Activated naive CD4-positive, alpha-beta T cell treated with anti-CD3 and anti-CD28 coated beads, Interleukin-2, amount 50 U/mL, for 24 hours (primary cell): Measurements from ENCODE around the gene REG3G.

ENCODE experiments used
- H3K27ac Mint-ChIP-seq: one replicate; pipeline ENCODE4 v1.8.0; 2021; ENCODE audit warnings: mild to moderate bottlenecking, mixed read lengths
- H3K27me3 Mint-ChIP-seq: one replicate; pipeline ENCODE4 v1.8.0; 2021; ENCODE audit warnings: mixed read lengths
- H3K36me3 Mint-ChIP-seq: one replicate; pipeline ENCODE4 v1.8.0; 2021; ENCODE audit warnings: mixed read lengths
- H3K4me1 Mint-ChIP-seq: one replicate; pipeline ENCODE4 v1.8.0; 2021; ENCODE audit warnings: mixed read lengths
- H3K4me3 Mint-ChIP-seq: one replicate; pipeline ENCODE4 v1.8.0; 2021; ENCODE audit warnings: mild to moderate bottlenecking, mixed read lengths
- H3K9me3 Mint-ChIP-seq: one replicate; pipeline ENCODE4 v1.8.0; 2021; ENCODE audit warnings: mixed read lengths

Gene REG3G

DNA sequence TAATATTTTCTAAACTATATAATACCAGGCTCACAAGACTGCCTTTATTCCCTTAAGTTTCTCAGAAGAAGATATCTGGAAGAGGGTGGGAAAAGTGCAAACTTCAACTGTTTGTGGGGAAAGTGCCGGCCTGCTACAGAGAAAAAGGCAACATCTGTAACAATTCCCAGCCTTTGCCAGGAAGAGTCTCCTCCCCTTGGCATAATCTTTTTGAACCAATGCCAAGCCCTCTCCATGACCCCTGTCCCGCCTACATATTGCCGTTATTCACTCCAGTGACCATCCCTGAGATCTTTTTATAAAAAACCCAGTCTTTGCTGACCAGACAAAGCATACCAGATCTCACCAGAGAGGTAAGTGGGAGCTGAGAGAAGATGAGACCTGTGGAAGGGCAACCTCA, at the start of gene REG3G:
Gene REG3G (plus strand): TSS at position 282 of the 400 bp plus-strand sequence. CDS start 392 bp downstream, outside the sequence.
- no peaks in the 10 kb centered on the region for H3K36me3 Mint-ChIP-seq
- H3K27me3 Mint-ChIP-seq: no peaks in the 10 kb centered on the region
- H3K4me3 Mint-ChIP-seq: no peak within 1 kb of the TSS
- H3K27ac Mint-ChIP-seq: no peak within 1 kb of the TSS
- H3K9me3 Mint-ChIP-seq: peaks cover 13% of the 10 kb centered on the region
- no peaks in the 10 kb centered on the region for H3K4me1 Mint-ChIP-seq

DNA sequence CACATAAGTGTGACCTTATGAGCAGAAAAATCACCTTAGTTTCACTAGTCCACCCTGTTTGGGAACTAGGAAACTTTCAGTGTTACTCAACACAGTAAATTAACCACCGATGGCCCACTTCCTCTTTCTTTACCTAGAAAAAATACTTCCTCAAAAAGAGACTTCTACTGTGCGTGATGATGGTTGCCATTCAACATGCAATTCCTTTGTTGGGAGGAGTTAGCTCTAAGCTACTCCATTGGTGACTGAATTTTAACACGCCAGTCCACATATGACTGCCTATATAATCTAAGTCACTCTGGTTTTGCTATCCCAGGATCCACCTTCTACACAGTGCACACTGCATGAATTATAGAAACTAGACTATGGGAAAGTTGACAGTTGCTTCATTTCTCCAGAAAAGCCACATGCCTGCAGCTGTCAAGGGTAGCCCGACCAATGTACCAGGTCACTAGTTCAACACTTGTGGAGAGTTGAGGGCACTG, 47.8 kb upstream of the REG3G start:
- no peak overlapping the region for H3K27ac Mint-ChIP-seq
- no peaks in the 10 kb centered on the region for H3K27me3 Mint-ChIP-seq
- no peaks in the 10 kb centered on the region for H3K36me3 Mint-ChIP-seq
- no peak overlapping the region for H3K4me3 Mint-ChIP-seq
- H3K9me3 Mint-ChIP-seq: peaks cover 5% of the 10 kb centered on the region
- no peaks in the 10 kb centered on the region for H3K4me1 Mint-ChIP-seq

DNA sequence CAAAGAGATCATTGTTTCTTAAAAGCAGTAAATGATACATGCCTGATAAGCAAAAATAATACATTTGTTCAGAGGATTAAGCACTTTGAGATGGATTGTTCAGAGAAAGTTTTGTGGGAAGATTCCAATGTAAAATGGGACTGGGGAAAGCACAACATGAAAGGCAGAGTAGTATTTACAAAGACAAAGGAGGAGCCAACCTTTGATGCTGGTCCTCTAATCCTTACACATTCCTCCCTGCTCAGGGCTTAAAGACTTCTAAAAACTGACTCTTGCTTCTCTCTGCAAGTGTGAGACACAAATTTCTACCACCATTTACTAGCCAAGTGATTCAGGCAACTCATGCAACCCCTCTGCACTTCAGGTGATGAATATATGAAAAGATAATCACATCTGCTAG, 47.2 kb upstream of the REG3G start:
- H3K4me1 Mint-ChIP-seq: no peaks in the 10 kb centered on the region
- no peak overlapping the region for H3K4me3 Mint-ChIP-seq
- H3K27me3 Mint-ChIP-seq: no peaks in the 10 kb centered on the region
- H3K9me3 Mint-ChIP-seq: peaks cover 5% of the 10 kb centered on the region
- no peaks in the 10 kb centered on the region for H3K36me3 Mint-ChIP-seq
- no peak overlapping the region for H3K27ac Mint-ChIP-seq

DNA sequence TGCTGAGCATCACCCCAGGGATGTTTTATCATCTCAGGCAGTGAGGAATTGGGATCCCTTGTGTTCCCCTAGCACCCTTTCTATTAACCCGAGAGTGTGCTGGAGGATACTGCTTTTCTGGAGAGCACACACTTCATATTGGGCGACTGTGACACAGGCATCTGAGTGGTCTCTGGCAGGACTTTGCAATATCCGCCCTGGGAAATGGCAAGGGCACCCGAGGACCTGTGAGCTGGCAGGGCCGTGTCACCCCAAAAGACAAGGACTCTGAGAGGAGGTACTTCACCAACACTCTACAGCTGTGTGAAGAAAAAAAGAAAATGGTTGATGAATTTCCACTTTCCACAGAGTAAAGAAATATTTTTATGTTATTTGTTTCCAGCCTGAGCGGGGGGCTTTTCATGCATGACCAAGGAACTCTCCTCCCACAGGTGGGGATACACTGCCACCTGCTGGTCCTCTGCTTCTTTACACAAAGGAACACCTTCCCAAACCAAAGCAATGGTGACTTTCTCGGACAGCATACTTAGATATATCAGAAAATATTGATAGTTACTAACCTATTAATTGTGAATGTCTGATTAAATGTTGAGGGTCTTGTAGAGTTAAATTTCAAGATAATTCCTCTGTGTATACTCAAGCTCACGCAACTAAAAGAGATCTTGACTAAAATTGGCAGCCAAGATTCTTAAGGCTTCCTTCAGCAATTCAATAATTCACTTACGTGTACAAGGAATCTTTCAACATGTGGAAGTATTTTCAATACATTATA, 45.9 kb upstream of the REG3G start:
- Mint-ChIP-seq H3K4me1 (no peaks in the 10 kb centered on the region), H3K27me3 (no peaks in the 10 kb centered on the region), H3K27ac (no peak overlapping the region), H3K36me3 (no peaks in the 10 kb centered on the region), H3K9me3 (peaks cover 5% of the 10 kb centered on the region), H3K4me3 (no peak overlapping the region)

DNA sequence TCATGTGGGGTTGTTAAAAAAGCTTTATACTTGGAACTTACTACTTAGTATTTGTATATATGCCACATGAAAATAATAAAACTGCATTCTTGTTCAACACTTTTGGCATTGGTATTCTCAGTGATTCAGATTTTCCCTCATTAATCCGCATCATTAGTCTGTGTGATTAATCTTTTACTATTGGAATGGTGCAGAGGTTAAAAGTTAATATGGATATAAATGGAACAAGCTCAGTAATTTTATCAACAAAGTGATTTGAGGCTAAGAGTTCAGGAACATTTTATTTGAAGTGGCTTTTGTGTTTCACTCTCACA, 45.4 kb upstream of the REG3G start:
- H3K27me3 Mint-ChIP-seq: no peaks in the 10 kb centered on the region
- peaks cover 5% of the 10 kb centered on the region for H3K9me3 Mint-ChIP-seq
- H3K27ac Mint-ChIP-seq: no peak overlapping the region
- H3K4me3 Mint-ChIP-seq: no peak overlapping the region
- no peaks in the 10 kb centered on the region for H3K36me3 Mint-ChIP-seq
- no peaks in the 10 kb centered on the region for H3K4me1 Mint-ChIP-seq

DNA sequence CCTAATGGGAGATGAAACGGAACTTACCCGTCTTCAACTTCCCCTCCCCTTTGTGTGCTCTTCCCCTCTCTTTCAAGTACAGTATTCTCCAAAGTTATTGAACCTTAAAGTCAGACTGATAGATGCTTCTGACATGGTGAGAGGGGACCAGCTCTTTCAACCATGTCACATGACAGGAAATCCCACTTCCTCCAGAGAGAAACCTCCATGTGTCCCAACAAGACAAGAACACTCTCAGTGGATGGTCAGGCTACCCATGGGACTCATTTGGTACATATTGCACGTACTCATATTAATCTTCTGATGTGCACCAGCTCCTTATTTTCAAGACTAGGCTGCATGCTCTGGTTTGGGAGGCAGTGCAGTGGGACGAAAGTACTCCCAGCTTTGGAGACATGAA, 44.6 kb upstream of the REG3G start:
- Mint-ChIP-seq H3K9me3 (peaks cover 5% of the 10 kb centered on the region), H3K4me3 (no peak overlapping the region), H3K36me3 (no peaks in the 10 kb centered on the region), H3K4me1 (no peaks in the 10 kb centered on the region), H3K27ac (no peak overlapping the region), H3K27me3 (no peaks in the 10 kb centered on the region)

DNA sequence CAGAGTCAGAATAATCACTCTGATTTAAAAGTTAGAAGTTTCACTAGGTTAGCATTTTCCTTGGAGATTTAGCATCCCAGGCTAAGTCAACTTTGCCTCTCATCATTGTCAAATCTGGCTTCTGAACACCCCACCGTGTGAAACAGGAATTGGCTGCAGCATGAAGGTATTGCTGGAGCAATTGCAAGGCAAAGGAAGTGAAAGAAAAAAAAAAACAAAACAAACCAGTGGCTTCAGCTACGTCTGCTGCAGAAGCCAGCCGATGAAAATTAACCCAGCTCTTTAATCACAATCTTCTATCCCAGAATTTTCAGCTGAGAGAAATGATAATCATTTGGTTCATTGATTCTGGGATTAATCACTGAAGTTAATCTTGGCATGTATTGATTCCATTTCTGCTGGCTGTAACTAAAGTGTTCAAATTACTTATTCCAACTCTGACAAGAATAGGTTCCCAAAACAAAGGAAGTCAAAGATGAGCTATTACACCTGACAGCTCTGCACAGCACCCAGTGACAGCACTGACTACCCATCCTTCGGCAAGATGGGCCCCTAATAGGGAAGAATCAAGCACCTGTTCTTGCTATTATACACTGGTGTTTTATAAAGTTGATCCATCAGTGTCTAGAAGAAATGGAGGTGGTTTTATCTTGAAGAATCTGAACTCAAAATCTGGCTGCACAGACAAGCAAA, 42.7 kb upstream of the REG3G start:
- Mint-ChIP-seq H3K27me3 (no peaks in the 10 kb centered on the region), H3K27ac (no peak overlapping the region), H3K4me1 (no peaks in the 10 kb centered on the region), H3K36me3 (no peaks in the 10 kb centered on the region), H3K9me3 (no peaks in the 10 kb centered on the region), H3K4me3 (no peak overlapping the region)

DNA sequence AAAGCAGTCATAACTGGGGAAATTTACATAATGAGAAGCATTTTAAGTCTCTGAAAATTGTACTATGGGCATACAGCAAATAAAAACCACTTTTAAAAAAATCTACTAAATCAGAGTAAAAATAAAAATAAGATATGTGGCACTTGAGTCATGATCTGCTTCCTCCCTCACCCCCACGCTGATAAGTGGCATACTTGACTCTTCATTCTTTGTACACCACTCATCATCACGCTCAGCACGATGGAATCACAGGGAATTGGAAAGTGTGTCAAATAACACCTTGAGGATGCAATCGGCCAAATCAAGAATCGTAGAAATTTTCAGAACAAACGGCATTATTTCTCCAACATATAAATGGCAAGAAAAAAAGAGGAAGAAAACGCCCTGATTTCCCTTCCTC, 41.1 kb upstream of the REG3G start:
- Mint-ChIP-seq H3K4me1 (no peaks in the 10 kb centered on the region), H3K9me3 (no peaks in the 10 kb centered on the region), H3K27me3 (no peaks in the 10 kb centered on the region), H3K36me3 (no peaks in the 10 kb centered on the region), H3K27ac (no peak overlapping the region), H3K4me3 (no peak overlapping the region)

DNA sequence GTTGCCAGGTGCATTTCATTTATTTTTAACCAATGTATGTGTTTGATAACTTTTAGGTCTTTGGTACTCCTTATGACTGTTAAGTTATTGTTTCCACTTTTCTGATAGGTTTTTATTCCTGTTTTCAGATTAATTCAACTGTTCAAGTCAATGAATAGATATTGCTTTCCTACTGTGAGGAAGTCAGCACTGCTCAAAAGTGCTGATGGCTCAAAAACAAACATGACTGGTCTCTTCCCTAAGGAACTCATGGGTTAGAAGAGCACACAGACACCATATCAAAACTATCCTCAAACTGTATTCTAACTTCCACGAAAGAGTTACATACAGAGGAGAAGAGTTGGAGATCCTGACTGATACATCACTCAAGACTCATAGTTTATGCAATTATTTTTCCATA, 39.9 kb upstream of the REG3G start:
- Mint-ChIP-seq H3K4me3 (no peak overlapping the region), H3K4me1 (no peaks in the 10 kb centered on the region), H3K9me3 (no peaks in the 10 kb centered on the region), H3K27me3 (no peaks in the 10 kb centered on the region), H3K36me3 (no peaks in the 10 kb centered on the region), H3K27ac (no peak overlapping the region)

DNA sequence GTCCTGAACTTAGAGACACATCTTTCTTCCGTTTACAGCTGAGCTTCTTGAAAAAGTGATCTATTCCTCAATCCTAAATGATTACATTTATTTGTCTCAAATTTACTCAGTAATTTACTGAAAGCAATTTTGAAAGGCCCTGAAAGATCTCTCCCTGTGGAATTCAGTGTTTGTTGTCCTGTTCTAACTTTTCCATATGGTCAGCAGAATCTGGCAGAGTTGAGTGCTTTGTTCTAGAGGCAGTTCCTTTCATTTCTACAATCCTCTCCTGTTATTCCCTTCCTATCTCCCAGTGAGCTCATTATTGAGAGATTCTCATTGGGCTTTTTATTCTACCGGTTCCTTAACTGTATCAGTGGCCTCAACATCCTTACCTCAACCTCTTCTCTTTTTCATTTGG, 36.5 kb upstream of the REG3G start:
- Mint-ChIP-seq H3K36me3 (peaks cover 3% of the 10 kb centered on the region), H3K27ac (no peak overlapping the region), H3K4me1 (no peaks in the 10 kb centered on the region), H3K27me3 (peaks cover 13% of the 10 kb centered on the region), H3K9me3 (peaks cover 5% of the 10 kb centered on the region), H3K4me3 (no peak overlapping the region)

DNA sequence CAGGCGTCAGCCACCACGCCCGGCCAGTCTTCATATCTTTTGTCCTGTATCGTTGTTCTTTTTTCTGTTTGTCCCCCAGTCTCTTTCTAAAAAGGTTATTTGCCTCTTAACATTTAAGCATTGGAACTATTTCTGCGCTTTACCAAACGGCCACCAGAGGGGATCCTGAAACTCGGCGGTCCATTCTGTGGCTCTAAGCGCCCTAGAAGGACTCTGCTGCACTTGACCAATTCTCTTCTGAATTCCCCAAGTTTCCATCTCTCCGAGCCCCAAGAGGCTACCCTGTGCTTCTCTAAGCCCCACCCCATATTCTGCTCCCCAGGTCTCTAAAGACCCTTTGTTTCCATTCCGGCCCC, 33.1 kb upstream of the REG3G start:
- Mint-ChIP-seq H3K9me3 (peaks cover 5% of the 10 kb centered on the region), H3K4me1 (no peaks in the 10 kb centered on the region), H3K4me3 (no peak overlapping the region), H3K27ac (no peak overlapping the region), H3K27me3 (peaks cover 19% of the 10 kb centered on the region), H3K36me3 (peaks cover 3% of the 10 kb centered on the region)

DNA sequence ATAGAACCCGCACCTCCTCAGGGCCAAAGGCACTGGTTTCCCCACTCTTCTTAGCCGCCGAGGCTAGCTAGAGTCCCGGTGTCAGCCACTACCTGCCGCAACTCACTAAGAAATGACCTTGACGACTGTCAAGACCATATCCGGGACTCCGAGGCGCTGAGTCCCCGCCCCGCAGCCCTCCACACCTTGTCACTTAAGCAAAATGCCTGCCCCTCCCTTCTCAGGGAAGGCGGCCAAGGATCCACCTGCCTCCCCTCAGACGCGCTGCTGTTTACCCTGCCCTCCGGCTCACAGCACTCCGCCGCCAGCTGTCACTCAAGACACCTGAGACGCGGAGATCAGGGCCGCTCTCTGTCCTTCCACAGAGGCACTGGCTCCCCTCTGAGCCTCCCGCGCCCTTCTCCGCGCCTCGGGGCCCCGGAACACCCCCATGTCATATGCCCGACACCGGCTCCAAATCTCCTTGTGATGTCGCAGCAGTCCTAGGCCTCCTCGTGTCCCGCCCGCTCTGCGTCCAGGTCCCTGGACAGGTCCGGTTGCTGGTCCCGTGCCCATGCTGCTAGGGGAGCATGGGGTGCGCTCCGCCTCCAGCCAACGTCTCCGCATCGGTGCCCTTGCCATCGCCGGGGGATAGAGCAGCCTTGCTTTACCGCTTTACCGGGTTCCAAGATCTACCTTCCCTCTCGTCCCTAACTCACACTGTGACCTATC, 32.5 kb upstream of the REG3G start:
- H3K4me1 Mint-ChIP-seq: no peaks in the 10 kb centered on the region
- no peak overlapping the region for H3K4me3 Mint-ChIP-seq
- H3K9me3 Mint-ChIP-seq: peaks cover 5% of the 10 kb centered on the region
- peaks cover 3% of the 10 kb centered on the region for H3K36me3 Mint-ChIP-seq
- no peak overlapping the region for H3K27ac Mint-ChIP-seq
- H3K27me3 Mint-ChIP-seq: peaks cover 19% of the 10 kb centered on the region

DNA sequence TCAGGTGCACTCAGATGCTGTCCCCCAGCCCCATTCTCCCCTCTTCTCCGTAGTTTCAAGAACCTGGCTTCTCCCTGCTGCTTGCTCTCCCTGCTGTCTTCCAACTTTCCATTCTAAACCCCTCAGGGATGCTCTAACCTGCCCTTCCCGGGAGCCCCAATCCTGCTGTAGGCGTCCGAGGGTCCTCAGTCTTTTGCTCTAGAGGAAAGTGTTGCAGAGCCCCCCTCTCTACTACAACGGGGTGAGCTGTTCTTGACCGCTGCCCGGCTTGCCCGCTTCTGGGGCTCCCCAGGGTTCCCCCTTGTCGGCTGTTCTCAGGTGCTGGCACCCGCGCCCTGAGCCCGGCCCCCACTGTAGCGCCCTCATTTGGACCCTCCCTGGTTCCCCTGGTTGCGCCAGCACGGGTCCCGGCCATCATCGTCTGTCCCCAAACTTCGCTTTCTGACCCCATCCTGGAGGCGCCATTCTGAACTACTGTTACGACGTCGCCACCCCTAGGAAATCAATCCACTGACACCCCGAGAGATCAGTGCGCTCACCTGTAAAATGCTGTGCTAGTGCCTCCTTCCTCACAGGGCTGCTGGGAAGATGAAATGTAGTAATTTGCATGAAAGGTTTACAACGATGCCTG, 31.9 kb upstream of the REG3G start:
- Mint-ChIP-seq H3K4me3 (no peak overlapping the region), H3K4me1 (no peaks in the 10 kb centered on the region), H3K9me3 (peaks cover 5% of the 10 kb centered on the region), H3K36me3 (peaks cover 3% of the 10 kb centered on the region), H3K27ac (no peak overlapping the region), H3K27me3 (peaks cover 19% of the 10 kb centered on the region)

DNA sequence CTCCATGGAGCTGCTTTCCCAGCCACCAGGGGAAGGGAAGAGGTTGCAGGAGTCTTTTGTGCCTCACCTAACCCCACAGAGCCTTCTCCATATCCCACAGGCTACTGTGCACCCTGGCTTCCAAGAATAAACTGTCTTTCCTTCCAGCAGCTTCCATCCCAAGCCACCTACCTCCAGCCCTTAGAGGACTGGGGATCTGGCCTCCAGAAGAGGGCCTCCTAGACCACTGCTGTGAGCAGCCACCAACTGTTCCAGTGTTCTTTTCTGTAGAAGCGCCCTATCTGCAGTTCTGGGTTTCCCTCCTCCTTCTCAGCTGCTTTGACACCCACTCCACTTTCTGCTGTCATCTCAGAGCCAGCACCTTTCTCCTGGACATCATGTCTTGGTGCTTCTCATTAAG, 30.7 kb upstream of the REG3G start:
- Mint-ChIP-seq H3K4me3 (no peak overlapping the region), H3K9me3 (peaks cover 5% of the 10 kb centered on the region), H3K27me3 (peaks cover 19% of the 10 kb centered on the region), H3K27ac (no peak overlapping the region), H3K36me3 (peaks cover 3% of the 10 kb centered on the region), H3K4me1 (no peaks in the 10 kb centered on the region)

DNA sequence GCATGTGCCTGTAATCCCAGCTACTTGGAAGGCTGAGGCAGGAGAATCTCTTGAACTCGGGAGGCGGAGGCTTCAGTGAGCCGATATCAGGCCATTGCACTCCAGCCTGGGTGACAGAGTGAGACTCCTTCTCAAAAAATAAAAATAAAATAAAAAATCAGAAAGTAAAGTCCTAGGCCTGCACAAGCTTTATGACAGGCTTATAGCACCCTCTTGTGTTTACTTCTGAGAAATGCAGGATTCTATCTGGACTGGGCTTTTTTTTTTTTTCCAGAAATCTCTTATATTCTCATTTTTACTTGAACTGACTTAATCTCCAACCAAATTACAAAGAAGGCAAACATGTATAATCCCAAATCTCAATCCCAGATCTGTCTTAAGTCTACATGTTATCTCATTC, 26.1 kb upstream of the REG3G start:
- no peak overlapping the region for H3K27ac Mint-ChIP-seq
- H3K9me3 Mint-ChIP-seq: no peaks in the 10 kb centered on the region
- H3K27me3 Mint-ChIP-seq: peaks cover 4% of the 10 kb centered on the region
- H3K4me3 Mint-ChIP-seq: no peak overlapping the region
- no peaks in the 10 kb centered on the region for H3K36me3 Mint-ChIP-seq
- H3K4me1 Mint-ChIP-seq: no peaks in the 10 kb centered on the region
